C4-2B (cell line): ENCODE measurements around the gene CIT.
"Not testable (repeated sequence)": the region's sequence is repeated elsewhere in the genome, so short reads cannot be mapped to it uniquely, and the experiment has no call there.

ENCODE experiments used
- H3K27ac ChIP-seq: fragments of 450-650 bp; 2 replicates; pipeline ENCODE4 v1.5.1; 2017
- ZFX ChIP-seq: fragments of 450-650 bp; IDR thresholded peaks from 2 replicates; pipeline ENCODE4 v1.6.1; 2017
- TF ChIP-seq, protein P1 (sequence below): fragments of 450-650 bp; conservative IDR thresholded peaks from 2 replicates; pipeline ENCODE4 v1.5.1; 2017; ENCODE audit warnings: mild to moderate bottlenecking

Gene CIT

DNA sequence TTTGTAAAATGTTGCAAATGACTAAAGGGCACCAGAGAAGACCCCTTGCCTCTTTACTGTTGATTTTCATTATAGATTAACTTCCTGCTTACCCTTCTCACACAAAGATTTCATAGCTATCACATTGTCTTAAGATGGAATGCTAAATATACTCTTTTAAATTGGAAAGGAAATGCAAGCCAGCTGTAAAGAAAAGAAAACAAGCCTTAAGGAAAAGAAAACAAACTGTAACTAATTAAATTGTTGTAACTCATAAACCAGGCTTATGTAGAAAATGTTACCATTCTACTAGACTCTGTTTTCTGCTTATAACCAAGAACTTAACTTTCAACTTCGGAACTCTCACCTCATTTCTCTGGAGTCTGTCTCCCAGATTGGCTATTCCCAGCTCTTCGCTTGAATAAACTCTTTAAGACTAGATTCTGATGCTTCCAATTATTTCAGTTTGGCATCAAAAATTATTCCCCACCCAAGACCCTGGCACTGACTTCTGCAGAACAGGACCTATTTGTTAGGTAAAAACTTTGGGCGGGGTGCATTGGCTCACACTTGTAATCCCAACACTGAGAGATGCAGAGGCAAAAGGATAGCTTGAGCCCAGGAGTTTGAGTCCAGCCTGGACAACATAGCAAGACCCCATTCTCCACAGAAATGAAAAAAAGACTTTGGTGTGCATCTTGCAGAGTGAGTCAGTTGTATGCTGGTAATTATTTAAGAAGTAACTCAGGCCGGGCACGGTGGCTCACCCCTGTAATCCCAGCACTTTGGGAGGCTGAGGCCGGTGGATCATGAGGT is 36.6 kb upstream of the CIT start:
- H3K27ac ChIP-seq = no peak overlapping the region

DNA sequence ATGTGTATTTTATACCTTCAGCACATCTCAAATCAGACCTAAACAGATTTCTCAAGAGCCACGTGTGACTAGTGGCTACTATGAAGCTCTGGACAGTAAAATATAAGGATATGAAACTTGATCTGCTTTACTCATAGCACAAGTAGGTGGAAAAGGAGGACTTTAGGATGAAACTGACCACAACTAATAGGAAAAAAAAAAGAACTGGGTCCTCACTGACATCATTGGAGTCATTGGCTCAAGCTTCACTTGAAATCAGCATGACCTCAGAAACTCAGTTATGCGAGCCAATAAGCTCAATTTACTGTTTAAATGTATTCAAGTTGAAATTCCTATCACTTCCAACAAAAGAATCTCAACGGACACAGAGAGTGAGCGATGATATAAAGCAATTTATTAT is 34.1 kb upstream of the CIT start:
- H3K27ac ChIP-seq = no peak overlapping the region
- TF ChIP-seq, protein P1, sequence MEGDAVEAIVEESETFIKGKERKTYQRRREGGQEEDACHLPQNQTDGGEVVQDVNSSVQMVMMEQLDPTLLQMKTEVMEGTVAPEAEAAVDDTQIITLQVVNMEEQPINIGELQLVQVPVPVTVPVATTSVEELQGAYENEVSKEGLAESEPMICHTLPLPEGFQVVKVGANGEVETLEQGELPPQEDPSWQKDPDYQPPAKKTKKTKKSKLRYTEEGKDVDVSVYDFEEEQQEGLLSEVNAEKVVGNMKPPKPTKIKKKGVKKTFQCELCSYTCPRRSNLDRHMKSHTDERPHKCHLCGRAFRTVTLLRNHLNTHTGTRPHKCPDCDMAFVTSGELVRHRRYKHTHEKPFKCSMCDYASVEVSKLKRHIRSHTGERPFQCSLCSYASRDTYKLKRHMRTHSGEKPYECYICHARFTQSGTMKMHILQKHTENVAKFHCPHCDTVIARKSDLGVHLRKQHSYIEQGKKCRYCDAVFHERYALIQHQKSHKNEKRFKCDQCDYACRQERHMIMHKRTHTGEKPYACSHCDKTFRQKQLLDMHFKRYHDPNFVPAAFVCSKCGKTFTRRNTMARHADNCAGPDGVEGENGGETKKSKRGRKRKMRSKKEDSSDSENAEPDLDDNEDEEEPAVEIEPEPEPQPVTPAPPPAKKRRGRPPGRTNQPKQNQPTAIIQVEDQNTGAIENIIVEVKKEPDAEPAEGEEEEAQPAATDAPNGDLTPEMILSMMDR = no peak
- TF ChIP-seq ZFX = no peak

More for the DNA sequence above, 36.6 kb upstream of the CIT start:
- TF ChIP-seq, protein P1 = no peak
- TF ChIP-seq ZFX = no peak

DNA sequence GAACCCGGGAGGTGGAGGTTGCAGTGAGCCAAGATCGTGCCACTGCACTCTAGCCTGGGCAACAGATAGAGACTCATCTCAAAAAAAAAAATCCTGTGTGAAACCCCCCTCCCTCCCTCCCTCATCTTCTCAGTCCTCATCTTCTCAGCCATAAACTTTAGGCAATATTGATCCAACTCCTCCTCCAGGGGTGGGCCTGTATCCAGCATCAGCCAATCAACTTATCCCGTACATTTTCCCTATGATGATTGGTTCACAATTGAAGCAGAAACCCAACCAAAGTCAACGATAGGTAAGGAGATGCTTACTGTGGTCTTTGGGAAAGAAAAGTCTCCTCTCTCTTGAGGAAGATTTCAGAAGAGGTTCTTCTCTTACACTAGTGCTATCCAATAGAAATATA is 33.5 kb upstream of the CIT start:
- TF ChIP-seq, protein P1 = no peak
- no peak for TF ChIP-seq ZFX
- no peak overlapping the region for H3K27ac ChIP-seq

DNA sequence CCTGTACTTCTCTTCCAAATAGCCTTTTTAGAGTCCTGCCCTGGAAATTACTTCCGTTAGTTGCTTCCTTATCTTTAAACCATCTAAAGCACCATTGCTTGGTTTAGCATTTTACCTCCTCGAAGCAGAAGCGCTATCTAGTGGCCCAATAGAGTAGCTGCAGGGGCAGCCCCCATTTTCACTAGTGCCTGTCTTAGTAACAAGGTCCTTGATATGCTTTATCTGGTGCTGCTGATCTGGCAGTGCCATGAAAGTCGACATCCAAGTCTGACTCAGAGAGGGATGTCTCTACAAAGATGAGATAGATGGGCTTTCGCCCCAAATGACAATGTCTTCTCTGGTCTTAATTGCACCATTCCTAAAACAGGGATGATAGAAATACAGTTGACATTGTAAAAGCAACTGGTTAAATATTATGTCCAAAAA is 25.0 kb upstream of the CIT start:
- H3K27ac ChIP-seq = no peak overlapping the region
- no peak for TF ChIP-seq ZFX
- TF ChIP-seq, protein P1 = peak; percentile 91

DNA sequence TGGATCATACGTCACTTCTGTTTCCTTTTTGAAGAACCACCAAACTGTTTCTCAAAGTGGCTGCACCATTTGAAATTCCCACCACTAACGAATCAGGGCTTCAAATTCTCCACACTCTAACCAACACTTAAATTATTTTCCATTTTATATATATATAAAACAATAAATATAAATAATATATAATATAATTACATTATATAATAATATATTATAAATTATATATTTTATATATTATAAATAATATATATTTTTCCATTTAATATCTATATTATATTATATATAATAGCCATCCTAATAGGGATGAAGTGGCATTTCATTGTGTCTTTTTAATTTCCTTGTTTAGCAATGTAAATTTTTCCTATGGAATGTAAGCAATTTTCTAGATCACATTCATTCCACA is 24.6 kb upstream of the CIT start:
- no peak for TF ChIP-seq ZFX
- TF ChIP-seq, protein P1 = no peak
- H3K27ac ChIP-seq = no peak overlapping the region

DNA sequence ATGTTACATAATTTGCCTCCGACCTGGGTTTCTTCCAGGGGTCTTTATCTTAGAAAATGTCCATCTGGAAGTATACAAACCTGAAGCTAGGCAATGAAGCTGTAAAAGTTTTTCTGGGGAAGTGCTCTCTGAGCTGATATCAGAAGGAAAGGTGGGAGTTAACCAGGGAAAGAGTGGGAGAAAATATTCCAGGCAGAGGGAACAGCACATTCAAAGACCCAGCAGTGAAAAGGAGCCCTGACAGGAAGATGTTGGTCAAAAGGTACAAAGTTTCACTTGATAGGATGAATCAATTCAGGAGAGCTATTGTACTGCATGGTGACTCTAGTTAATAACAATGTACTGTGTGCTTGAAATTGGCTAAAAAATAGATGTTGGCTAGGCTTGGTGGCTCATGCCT is 17.8 kb upstream of the CIT start:
- TF ChIP-seq, protein P1 = no peak
- no peak for TF ChIP-seq ZFX
- H3K27ac ChIP-seq = no peak overlapping the region

DNA sequence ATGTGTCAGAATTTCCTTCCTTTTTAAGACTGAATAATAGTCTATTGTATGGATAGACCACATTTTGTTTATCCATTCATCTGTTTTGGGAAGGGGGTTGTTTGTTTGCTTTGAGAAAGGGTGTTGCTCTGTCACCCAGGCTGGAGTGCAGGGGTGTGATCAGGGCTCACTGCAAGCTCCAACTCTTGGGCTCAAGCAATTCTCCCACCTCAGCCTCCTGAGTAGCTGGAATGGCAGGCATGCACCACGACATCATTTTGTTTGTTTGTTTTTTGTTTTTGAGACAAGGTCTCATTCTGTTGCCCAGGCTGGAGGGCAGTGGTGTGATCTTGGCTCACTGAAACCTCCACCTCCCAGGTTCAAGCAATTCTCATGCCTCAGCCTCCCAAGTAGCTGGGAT is 15.5 kb upstream of the CIT start:
- H3K27ac ChIP-seq = not testable (repeated sequence)

DNA sequence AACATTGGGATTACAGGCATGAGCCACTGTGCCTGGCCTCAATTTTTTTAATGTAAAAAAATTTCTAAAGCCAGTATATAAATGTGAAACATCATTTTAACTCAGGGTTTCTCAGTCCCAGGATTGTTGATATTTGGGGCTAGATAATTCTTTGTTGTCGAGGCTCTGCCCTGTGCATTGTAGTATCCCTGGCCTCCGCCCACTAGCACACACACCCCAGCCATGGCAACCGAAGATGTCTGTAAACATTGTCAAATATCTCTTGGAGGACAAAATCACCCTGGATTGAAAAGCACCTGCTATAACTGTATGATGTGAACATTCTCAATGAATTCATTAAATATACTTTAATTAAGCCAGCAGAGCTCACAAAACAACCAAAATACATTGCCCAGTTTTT is 8.4 kb upstream of the CIT start:
- peak overlapping the region; percentile 32; the same call in 1 of the 2 replicates for H3K27ac ChIP-seq
- TF ChIP-seq ZFX = no peak
- TF ChIP-seq, protein P1 = no peak

DNA sequence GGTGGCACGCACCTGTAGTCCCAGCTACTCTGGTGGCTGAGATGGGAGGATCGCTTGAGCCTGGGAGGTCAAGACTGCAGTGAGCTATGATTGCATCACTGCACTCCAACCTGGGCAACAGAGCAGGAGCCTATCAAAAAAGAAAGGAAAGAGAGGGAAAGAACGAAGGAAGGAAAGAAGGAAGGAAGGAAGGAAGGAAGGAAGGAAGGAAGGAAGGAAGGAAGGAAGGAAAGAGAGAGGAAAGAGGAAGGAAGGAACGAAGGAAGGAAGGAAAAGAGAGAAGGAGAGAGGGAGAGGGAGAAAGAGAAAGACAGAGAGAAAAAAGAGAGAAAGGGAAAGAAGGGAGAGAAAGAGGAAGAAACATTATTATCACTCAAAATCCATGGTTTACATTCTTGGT is 6.7 kb upstream of the CIT start:
- not testable (repeated sequence) for H3K27ac ChIP-seq
